HL-60 (cell line): ENCODE results near the gene HCN4.

Experiments
- GABPA ChIP-seq: IDR thresholded peaks from 2 replicates; pipeline ENCODE4 v1.6.1; 2012; ENCODE audit warnings: low read depth
- POLR2AphosphoS5 ChIP-seq: IDR thresholded peaks from 2 replicates; pipeline ENCODE4 v1.6.1; 2012; ENCODE audit warnings: low read depth
- SPI1 ChIP-seq: IDR thresholded peaks from 2 replicates; pipeline ENCODE4 v1.6.1; 2012; ENCODE audit warnings: low read depth, mild to moderate bottlenecking, borderline replicate concordance
- TF ChIP-seq, protein P1 (sequence below): IDR thresholded peaks from one replicate; pipeline ENCODE4 v1.5.1; 2011; ENCODE audit warnings: low read length, control low read depth, inconsistent platforms; ENCODE audit not compliant: insufficient read depth
- TF ChIP-seq, protein P2 (sequence below): IDR thresholded peaks from 2 replicates; pipeline ENCODE4 v1.6.1; 2012; ENCODE audit warnings: low read depth; ENCODE audit not compliant: insufficient replicate concordance

DNA sequence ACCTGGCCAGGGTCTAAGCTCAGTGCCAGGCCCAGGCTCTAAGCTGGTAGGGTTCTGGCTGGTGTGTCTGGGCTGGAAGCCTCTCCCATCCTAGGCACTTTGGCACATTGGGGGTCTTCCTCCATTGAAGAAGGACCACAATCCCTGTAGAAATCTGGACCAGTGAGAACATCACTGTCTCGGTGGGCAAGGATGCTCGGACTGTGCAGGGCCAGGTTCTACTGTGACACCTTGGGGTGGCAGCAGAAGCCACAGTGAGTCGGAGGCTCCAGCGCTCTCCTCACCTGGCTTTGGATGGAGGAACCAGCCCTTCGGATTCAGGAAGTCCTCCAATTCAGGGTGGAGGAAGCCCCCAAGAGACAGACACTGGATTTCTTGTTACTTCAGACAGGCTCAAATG, 17.5 kb upstream of the HCN4 start:
- TF ChIP-seq, protein P1, sequence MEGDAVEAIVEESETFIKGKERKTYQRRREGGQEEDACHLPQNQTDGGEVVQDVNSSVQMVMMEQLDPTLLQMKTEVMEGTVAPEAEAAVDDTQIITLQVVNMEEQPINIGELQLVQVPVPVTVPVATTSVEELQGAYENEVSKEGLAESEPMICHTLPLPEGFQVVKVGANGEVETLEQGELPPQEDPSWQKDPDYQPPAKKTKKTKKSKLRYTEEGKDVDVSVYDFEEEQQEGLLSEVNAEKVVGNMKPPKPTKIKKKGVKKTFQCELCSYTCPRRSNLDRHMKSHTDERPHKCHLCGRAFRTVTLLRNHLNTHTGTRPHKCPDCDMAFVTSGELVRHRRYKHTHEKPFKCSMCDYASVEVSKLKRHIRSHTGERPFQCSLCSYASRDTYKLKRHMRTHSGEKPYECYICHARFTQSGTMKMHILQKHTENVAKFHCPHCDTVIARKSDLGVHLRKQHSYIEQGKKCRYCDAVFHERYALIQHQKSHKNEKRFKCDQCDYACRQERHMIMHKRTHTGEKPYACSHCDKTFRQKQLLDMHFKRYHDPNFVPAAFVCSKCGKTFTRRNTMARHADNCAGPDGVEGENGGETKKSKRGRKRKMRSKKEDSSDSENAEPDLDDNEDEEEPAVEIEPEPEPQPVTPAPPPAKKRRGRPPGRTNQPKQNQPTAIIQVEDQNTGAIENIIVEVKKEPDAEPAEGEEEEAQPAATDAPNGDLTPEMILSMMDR, result no peak
- TF ChIP-seq, protein P2, sequence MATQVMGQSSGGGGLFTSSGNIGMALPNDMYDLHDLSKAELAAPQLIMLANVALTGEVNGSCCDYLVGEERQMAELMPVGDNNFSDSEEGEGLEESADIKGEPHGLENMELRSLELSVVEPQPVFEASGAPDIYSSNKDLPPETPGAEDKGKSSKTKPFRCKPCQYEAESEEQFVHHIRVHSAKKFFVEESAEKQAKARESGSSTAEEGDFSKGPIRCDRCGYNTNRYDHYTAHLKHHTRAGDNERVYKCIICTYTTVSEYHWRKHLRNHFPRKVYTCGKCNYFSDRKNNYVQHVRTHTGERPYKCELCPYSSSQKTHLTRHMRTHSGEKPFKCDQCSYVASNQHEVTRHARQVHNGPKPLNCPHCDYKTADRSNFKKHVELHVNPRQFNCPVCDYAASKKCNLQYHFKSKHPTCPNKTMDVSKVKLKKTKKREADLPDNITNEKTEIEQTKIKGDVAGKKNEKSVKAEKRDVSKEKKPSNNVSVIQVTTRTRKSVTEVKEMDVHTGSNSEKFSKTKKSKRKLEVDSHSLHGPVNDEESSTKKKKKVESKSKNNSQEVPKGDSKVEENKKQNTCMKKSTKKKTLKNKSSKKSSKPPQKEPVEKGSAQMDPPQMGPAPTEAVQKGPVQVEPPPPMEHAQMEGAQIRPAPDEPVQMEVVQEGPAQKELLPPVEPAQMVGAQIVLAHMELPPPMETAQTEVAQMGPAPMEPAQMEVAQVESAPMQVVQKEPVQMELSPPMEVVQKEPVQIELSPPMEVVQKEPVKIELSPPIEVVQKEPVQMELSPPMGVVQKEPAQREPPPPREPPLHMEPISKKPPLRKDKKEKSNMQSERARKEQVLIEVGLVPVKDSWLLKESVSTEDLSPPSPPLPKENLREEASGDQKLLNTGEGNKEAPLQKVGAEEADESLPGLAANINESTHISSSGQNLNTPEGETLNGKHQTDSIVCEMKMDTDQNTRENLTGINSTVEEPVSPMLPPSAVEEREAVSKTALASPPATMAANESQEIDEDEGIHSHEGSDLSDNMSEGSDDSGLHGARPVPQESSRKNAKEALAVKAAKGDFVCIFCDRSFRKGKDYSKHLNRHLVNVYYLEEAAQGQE, result no peak
- no peak for TF ChIP-seq SPI1
- no peak for TF ChIP-seq POLR2AphosphoS5
- TF ChIP-seq GABPA, result no peak
